Amniotic stem cell (primary cell): ENCODE results near the gene TSPEAR.
"Not testable (repeated sequence)": the region's sequence is repeated elsewhere in the genome, so short reads cannot be mapped to it uniquely, and the experiment has no call there.

Source experiments
- DNase-seq: peaks from one replicate; lab custom pipeline; 2025; lab: John Stamatoyannopoulos, UW

TSPEAR gene

GRCh38 chr21:44650973-44651675 is 60.2 kb downstream of the TSPEAR start:
- no peak for DNase-seq

- no peak for DNase-seq
These were observed 61.0 kb downstream of the TSPEAR start for GRCh38 chr21:44650265-44650972.

- DNase-seq: no peak
These were observed 61.8 kb downstream of the TSPEAR start for GRCh38 chr21:44649521-44650100.

GRCh38 chr21:44648557-44649311 is 62.6 kb downstream of the TSPEAR start:
- no peak for DNase-seq

GRCh38 chr21:44647222-44647552 is 64.2 kb downstream of the TSPEAR start:
- no peak for DNase-seq

- DNase-seq: not testable (repeated sequence)
These were observed 64.8 kb downstream of the TSPEAR start, which contains the start of gene KRTAP10-11 for GRCh38 chr21:44646366-44647221. KRTAP10-11 (plus strand) TSS chr21:44646414; CDS start chr21:44646459, 45 bp downstream.

- no peak for DNase-seq
These were observed 66.5 kb downstream of the TSPEAR start for GRCh38 chr21:44644878-44645277.

GRCh38 chr21:44643741-44644310 is 67.5 kb downstream of the TSPEAR start:
- no peak for DNase-seq

- no peak for DNase-seq
These were observed 70.6 kb downstream of the TSPEAR start for GRCh38 chr21:44640761-44641160.

- DNase-seq: no peak
These were observed 72.1 kb downstream of the TSPEAR start for GRCh38 chr21:44639331-44639655.

- not testable (repeated sequence) for DNase-seq
These were observed 72.7 kb downstream of the TSPEAR start for GRCh38 chr21:44638506-44639330.

- DNase-seq: not testable (repeated sequence)
These were observed 73.5 kb downstream of the TSPEAR start for GRCh38 chr21:44637851-44638348.

GRCh38 chr21:44637018-44637850 is 74.1 kb downstream of the TSPEAR start, which contains the start of gene KRTAP10-10:
KRTAP10-10 (plus strand) TSS chr21:44637356; CDS start chr21:44637418, 62 bp downstream.
- no peak for DNase-seq

- no peak for DNase-seq
These were observed 75.0 kb downstream of the TSPEAR start for GRCh38 chr21:44636209-44637017.

GRCh38 chr21:44632067-44632466 is 79.3 kb downstream of the TSPEAR start:
- DNase-seq: no peak

- DNase-seq: no peak
These were observed 80.9 kb downstream of the TSPEAR start for GRCh38 chr21:44630440-44630839.

- no peak for DNase-seq
These were observed 82.5 kb downstream of the TSPEAR start for GRCh38 chr21:44628707-44629391.

- DNase-seq: not testable (repeated sequence)
These were observed 83.5 kb downstream of the TSPEAR start for GRCh38 chr21:44627831-44628233.
